Psoas muscle (tissue), 8 donors: ENCODE measurements around the gene ABR. TPM values are rescaled to one million over a fixed set of nuclear protein-coding genes. Genes with fewer than 3 reads are reported as not detected.

ENCODE experiments used
- ATAC-seq, 4 donors: fragments of 200-7000 bp; cut with Tn5 transposase; one replicate each; pipeline ENCODE4 v1.9.1; 2020; ENCODE audit warnings: moderate library complexity in 3 of 4, mild to moderate bottlenecking in 2 of 4
- DNase-seq, 2 donors: peaks; one replicate each; pipeline ENCODE4 v3.0.0-alpha.2; 2020
- H3K27ac ChIP-seq: fragments of 200-600 bp; one replicate; pipeline ENCODE4 v1.8.0; 2022
- H3K27me3 ChIP-seq, 3 donors: fragments of 200-600 bp in 1 of 3; one replicate each; pipeline versions ENCODE4 v1.6.1 to v1.8.0; 2013 to 2022; ENCODE audit warnings: low read length in 2 of 3, mild to moderate bottlenecking in 2 of 3, moderate library complexity in 1 of 3; ENCODE audit not compliant: insufficient read depth in 3 of 3
- H3K36me3 ChIP-seq, 2 donors: fragments of 200-600 bp in 1 of 2; one replicate each; pipeline versions ENCODE4 v1.6.1 to v1.8.0; 2013 to 2022; ENCODE audit warnings: low read depth in 1 of 2, mild to moderate bottlenecking in 1 of 2, moderate library complexity in 1 of 2; ENCODE audit not compliant: insufficient read depth in 1 of 2
- H3K4me1 ChIP-seq: fragments of 200-600 bp; one replicate; pipeline ENCODE4 v1.8.0; 2022
- H3K4me3 ChIP-seq: fragments of 200-600 bp; one replicate; pipeline ENCODE4 v1.8.0; 2022; ENCODE audit warnings: mild to moderate bottlenecking
- H3K9me3 ChIP-seq: fragments of 200-600 bp; one replicate; pipeline ENCODE4 v1.8.0; 2022
- WGBS, 3 donors: extraction: QIAGEN DNeasy Blood & Tissue Kit; methylation state at CpG; one replicate each; pipeline versions ENCODE4 v1.1.6 to v1.1.7; 2013; 5-methylcytosine and 5-hydroxymethylcytosine counted together
- intact Hi-C, 2 donors: fragments of 100-400 bp; cut with DNase I; formaldehyde crosslinking; loops; one replicate each; pipeline versions ENCODE4 v1.11.0 to v1.14.2; 2022
- polyA plus RNA-seq, 3 donors: library from polyadenylated mRNA; stranded (reverse); fragments of 200-250 nt; gene quantifications; one replicate each; pipeline ENCODE4 v1.2.3, GENCODE V29; 2013
- total RNA-seq, 4 donors: library from RNA; stranded (reverse); fragmentation: NEBNext Ultra II Directional in 2 of 4; extraction: Animal tissue kit (Norgen Biotek cat#: 25700) in 2 of 4; gene quantifications; one replicate each; pipeline versions ENCODE4 v1.2.1 to v1.2.4, GENCODE V29; 2021 to 2023
- TF ChIP-seq, protein P1 (sequence below): fragments of 200-600 bp; IDR thresholded peaks from one replicate; pipeline ENCODE4 v1.8.0; 2022; ENCODE audit warnings: antibody characterized with exemption
- donor health status: healthy with polysubstance abuse.
- donor health status: DM: no; HTN: no; CAD: no; lungs with moderate emphysema.
- donor health status: Bipolar disorder and iron deficiency.
- donor health status: healthy.
- donor health status: DM: yes; HTN: yes; CAD: no.
- donor health status: DM: no; HTN: no; CAD: no.
- donor health status: DM: no; HTN: no; CAD: no.
- donor health status: DM: yes; HTN: yes; CAD: no.

Gene ABR
- total and polyA plus RNA-seq, 7 donors = 5.8 to 25.4 (median 9.8) TPM

DNA sequence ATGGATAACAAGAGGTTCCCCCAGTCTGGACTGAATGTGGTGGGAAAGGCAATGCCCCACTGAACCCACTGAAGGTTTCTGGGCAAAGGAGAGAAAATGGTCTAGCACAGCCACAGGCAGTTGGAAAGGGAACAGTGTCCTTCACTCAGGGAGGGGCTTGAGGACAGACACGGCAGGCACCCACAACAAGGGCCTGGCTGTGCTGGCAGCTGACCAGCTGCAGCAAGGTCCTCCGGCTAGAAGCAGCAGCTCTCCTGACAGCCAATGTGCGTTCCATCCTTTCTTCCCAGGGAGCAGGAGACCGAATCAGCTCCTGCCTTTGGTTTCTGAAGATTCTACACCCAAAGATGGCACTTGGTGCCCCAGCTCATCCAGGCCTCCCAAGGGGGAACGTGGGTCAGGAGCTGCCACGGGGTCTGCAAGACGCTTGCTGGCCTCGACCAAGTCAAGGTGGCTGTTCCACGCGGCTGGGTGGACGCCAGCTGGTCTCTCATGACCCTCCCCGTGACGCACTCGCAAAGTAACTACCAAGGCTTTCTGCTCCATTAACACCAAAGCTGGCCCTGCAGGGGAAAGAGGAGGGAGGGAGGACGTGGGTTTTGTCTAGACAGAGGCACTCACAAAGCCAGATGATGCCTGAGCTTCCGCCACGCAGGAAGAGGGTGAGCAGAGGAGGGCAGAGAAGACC, 11.1 kb downstream of the ABR start:
- no peak overlapping the region for H3K4me3 ChIP-seq
- ATAC-seq (no peak), DNase-seq (no peak)
- TF ChIP-seq, protein P1, sequence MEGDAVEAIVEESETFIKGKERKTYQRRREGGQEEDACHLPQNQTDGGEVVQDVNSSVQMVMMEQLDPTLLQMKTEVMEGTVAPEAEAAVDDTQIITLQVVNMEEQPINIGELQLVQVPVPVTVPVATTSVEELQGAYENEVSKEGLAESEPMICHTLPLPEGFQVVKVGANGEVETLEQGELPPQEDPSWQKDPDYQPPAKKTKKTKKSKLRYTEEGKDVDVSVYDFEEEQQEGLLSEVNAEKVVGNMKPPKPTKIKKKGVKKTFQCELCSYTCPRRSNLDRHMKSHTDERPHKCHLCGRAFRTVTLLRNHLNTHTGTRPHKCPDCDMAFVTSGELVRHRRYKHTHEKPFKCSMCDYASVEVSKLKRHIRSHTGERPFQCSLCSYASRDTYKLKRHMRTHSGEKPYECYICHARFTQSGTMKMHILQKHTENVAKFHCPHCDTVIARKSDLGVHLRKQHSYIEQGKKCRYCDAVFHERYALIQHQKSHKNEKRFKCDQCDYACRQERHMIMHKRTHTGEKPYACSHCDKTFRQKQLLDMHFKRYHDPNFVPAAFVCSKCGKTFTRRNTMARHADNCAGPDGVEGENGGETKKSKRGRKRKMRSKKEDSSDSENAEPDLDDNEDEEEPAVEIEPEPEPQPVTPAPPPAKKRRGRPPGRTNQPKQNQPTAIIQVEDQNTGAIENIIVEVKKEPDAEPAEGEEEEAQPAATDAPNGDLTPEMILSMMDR = no peak
- H3K4me1 ChIP-seq = no peaks in the 10 kb centered on the region
- no peaks in the 10 kb centered on the region for H3K9me3 ChIP-seq
- 57 to 74% (median 68%) methylated on average over 17 of the region's 17 CpGs for WGBS, 3 donors
- intact Hi-C loops = no loop called here
- no peaks in the 10 kb centered on the region for H3K36me3 ChIP-seq
- H3K27me3 ChIP-seq = peaks cover 0 to 20% (median 11%) of the 10 kb centered on the region in 3 donors
- H3K27ac ChIP-seq = no peak overlapping the region

DNA sequence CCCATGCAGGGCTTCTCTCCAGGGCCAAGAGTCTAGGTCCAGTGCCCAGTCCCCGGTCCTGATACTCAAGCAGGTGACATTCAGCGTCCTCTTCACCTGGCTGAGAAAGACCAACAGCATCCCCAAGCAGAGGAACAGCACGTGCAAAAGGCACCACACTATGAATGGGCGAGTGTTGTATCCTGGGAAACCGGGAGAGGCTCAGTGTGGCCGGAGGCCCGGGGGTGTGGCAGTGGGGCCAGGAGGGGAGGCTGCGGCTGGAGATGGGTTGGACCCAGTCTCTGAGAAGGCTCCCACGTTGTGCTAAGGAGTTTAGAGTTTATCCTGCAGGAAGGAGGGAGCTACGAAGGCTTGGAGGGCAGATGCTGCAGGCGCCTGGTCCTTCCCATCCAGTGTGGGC, 13.5 kb downstream of the ABR start:
- peaks cover 0 to 7% (median 5%) of the 10 kb centered on the region in 3 donors for H3K27me3 ChIP-seq
- TF ChIP-seq, protein P1 = no peak
- H3K36me3 ChIP-seq = no peaks in the 10 kb centered on the region
- intact Hi-C loops = no loop called here
- H3K27ac ChIP-seq = no peak overlapping the region
- DNase-seq (no peak), ATAC-seq (no peak)
- 59 to 62% (median 59%) methylated on average over 11 of the region's 11 CpGs for WGBS, 3 donors
- no peaks in the 10 kb centered on the region for H3K4me1 ChIP-seq
- H3K9me3 ChIP-seq = no peaks in the 10 kb centered on the region
- H3K4me3 ChIP-seq = no peak overlapping the region

GRCh38 chr17:1165836-1166235, 13.9 kb downstream of the ABR start:
- Histone ChIP-seq H3K9me3 (no peaks in the 10 kb centered on the region), H3K4me3 (no peak overlapping the region), H3K36me3 (no peaks in the 10 kb centered on the region), H3K4me1 (no peaks in the 10 kb centered on the region), H3K27ac (no peak overlapping the region), H3K27me3 (peaks cover 0 to 7% (median 4%) of the 10 kb centered on the region in 3 donors)
- DNase-seq = no peak
- ATAC-seq = no peak
- intact Hi-C loops = no loop called here
- TF ChIP-seq, protein P1 = no peak
- WGBS, 3 donors = 76 to 83% (median 77%) methylated on average over 18 to 19 of the region's 19 CpGs

DNA sequence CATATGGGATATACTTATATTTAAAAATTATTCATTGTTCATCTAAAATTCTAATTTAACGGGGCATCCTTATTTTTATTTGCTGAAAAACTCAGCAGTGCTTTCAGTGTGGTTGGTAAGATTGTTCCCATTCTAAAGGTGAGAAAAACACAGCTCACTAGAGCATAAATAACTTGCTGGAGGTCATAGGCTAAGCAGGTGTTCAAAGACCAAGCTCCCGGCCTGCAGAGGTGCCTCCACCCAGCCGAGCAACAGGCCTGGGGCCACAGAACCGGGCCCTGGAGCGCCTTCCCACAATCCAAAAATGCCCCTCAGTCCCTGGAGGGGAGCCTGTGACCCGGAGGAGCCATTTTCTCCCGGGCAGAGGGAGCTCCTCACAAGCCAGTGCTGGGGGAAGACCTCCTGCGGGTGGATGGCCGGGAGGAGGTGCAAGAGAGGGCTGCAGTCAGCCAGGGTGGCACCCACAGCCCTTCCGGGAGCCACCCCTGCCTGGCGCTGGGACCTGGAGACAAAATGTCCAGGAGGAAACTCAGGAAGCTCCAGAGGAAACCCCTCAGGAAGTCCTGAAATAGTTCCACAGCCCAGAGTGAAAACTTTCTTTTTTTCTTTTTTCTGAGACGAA, 14.7 kb downstream of the ABR start:
- 34 to 51% (median 45%) methylated on average over 12 of the region's 12 CpGs for WGBS, 3 donors
- TF ChIP-seq, protein P1 = no peak
- Histone ChIP-seq H3K9me3 (no peaks in the 10 kb centered on the region), H3K36me3 (no peaks in the 10 kb centered on the region), H3K4me1 (no peaks in the 10 kb centered on the region), H3K27ac (no peak overlapping the region), H3K27me3 (peaks cover 0 to 8% (median 4%) of the 10 kb centered on the region in 3 donors), H3K4me3 (no peak overlapping the region)
- ATAC-seq (peak in 2 of 4 donors; percentile 25 to 46), DNase-seq (no peak)
- intact Hi-C loops = no loop called here
